Lower leg skin (tissue), 3 donors: Measurements from ENCODE around the gene CENPVL1.

ENCODE experiments used
- POLR2A ChIP-seq, 2 donors: fragments of 450-650 bp; IDR thresholded peaks; one replicate each; pipeline ENCODE4 v1.6.1; 2016 to 2017; ENCODE audit warnings: antibody characterized with exemption in 2 of 2, mild to moderate bottlenecking in 1 of 2, moderate library complexity in 1 of 2
- TF ChIP-seq, protein P1 (sequence below), 3 donors: fragments of 450-650 bp; IDR thresholded peaks; one replicate each; pipeline ENCODE4 v1.5.1; 2016; ENCODE audit warnings: antibody characterized with exemption in 3 of 3, mild to moderate bottlenecking in 3 of 3, moderate library complexity in 2 of 3

DNA sequence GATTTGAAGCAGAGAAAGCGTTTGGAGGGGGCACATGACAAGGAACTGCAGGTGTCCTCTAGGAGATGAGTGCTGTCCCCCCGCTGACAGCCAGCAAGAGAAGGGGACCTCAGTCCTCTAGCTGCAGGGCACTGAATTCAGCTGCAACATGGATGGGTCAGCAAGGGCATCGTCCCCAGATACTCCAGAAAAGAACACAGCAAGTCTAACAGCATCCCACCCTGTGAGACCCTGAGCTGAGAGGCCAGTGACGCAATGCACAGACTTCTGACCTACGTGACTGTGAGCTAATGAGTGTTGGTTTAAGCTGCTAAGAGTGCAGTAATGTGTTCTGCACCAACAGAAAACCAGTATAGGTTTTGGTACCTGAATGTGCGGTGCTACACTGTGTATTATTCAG is 16.1 kb upstream of the CENPVL1 start:
- TF ChIP-seq, protein P1, sequence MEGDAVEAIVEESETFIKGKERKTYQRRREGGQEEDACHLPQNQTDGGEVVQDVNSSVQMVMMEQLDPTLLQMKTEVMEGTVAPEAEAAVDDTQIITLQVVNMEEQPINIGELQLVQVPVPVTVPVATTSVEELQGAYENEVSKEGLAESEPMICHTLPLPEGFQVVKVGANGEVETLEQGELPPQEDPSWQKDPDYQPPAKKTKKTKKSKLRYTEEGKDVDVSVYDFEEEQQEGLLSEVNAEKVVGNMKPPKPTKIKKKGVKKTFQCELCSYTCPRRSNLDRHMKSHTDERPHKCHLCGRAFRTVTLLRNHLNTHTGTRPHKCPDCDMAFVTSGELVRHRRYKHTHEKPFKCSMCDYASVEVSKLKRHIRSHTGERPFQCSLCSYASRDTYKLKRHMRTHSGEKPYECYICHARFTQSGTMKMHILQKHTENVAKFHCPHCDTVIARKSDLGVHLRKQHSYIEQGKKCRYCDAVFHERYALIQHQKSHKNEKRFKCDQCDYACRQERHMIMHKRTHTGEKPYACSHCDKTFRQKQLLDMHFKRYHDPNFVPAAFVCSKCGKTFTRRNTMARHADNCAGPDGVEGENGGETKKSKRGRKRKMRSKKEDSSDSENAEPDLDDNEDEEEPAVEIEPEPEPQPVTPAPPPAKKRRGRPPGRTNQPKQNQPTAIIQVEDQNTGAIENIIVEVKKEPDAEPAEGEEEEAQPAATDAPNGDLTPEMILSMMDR (IDR thresholded peaks at IDR 0.05), result no peak
- no peak for TF ChIP-seq POLR2A (IDR thresholded peaks at IDR 0.05)
